GM12878 (cell line): ENCODE measurements around the gene MYLK4. TPM values are rescaled to one million over a fixed set of nuclear protein-coding genes. Genes with fewer than 3 reads are reported as not detected.

Source experiments
- ATAC-seq: fragments of 200-7000 bp; cut with Tn5 transposase; 3 replicates; pipeline ENCODE4 v1.9.1; 2020; ENCODE audit warnings: mild to moderate bottlenecking, moderate library complexity
- BruUV-seq: library from RNA; stranded (reverse); fragments of 400-500 nt; replicated peaks from 2 replicates; lab custom pipeline; 2021; lab: Mats Ljungman, UMichigan
- CTCF ChIA-PET: fragments of 300-600 bp; sonication (Branson Sonifier 250); formaldehyde crosslinking; extraction: SDS; loops from one replicate; lab custom pipeline; 2021; ENCODE audit warnings: inconsistent platforms; lab: Yijun Ruan, JAX
- POLR2A ChIA-PET: fragments of 350-600 bp; formaldehyde crosslinking; extraction: SDS; loops from one replicate; lab custom pipeline; 2021; ENCODE audit warnings: inconsistent platforms; lab: Charles Lee
- RAD21 ChIA-PET: fragments of 300-600 bp; sonication (Branson Sonifier 250); formaldehyde crosslinking; loops from one replicate; lab custom pipeline; 2023; ENCODE audit warnings: antibody characterized with exemption; ENCODE audit not compliant: unreplicated experiment; lab: Charles Lee
- SMC1A ChIA-PET: fragments of 300-600 bp; sonication (Branson Sonifier 250); formaldehyde crosslinking; loops from one replicate; lab custom pipeline; 2023; ENCODE audit not compliant: unreplicated experiment, uncharacterized antibody; lab: Charles Lee
- DNase-seq: peaks from one replicate; pipeline ENCODE4 v3.0.0-alpha.2; 2011; ENCODE audit warnings: low read depth, low spot score
- FAIRE-seq: peaks from 3 replicates; lab custom pipeline; 2011; peaks lifted over from hg19 to GRCh38; lab: Jason Lieb, UNC
- H2AFZ ChIP-seq: 2 replicates; pipeline ENCODE4 v1.6.0; 2011; ENCODE audit warnings: low read depth, low read length, control low read depth; ENCODE audit not compliant: control insufficient read depth
- H3K27ac ChIP-seq: 2 replicates; pipeline ENCODE4 v1.5.1; 2011; ENCODE audit warnings: control low read depth; ENCODE audit not compliant: control insufficient read depth, insufficient read depth
- H3K27me3 ChIP-seq, 2 experiments: replicated peaks in 1 of 2; 2 replicates each; pipeline versions ENCODE4 v1.6.0 to v1.6.1; 2011; ENCODE audit warnings: low read length in 1 of 2; ENCODE audit not compliant: control insufficient read depth in 2 of 2, insufficient read depth in 2 of 2
- H3K36me3 ChIP-seq, 2 experiments: 2 replicates each; pipeline ENCODE4 v1.5.1; 2011; ENCODE audit warnings: low read length in 1 of 2; ENCODE audit not compliant: control insufficient read depth in 2 of 2, insufficient read depth in 2 of 2
- H3K4me1 ChIP-seq: 2 replicates; pipeline ENCODE4 v1.6.1; 2011; ENCODE audit warnings: mild to moderate bottlenecking, low read length, moderate library complexity, mixed read lengths; ENCODE audit not compliant: control insufficient read depth, insufficient read depth
- H3K4me2 ChIP-seq: 2 replicates; pipeline ENCODE4 v1.6.0; 2011; ENCODE audit warnings: control low read depth; ENCODE audit not compliant: control insufficient read depth, insufficient read depth
- H3K4me3 ChIP-seq: fragments of 200-600 bp; sonication (generic); 2 replicates; pipeline ENCODE4 v1.5.1; 2016
- H3K79me2 ChIP-seq: 2 replicates; pipeline ENCODE4 v1.6.0; 2011; ENCODE audit warnings: low read length; ENCODE audit not compliant: control insufficient read depth, insufficient read depth
- H3K9ac ChIP-seq: 2 replicates; pipeline ENCODE4 v1.8.0; 2011; ENCODE audit warnings: low read length, control low read depth, mixed read lengths; ENCODE audit not compliant: control insufficient read depth, insufficient read depth
- H3K9me3 ChIP-seq: replicated peaks from 3 replicates; pipeline ENCODE4 v1.5.1; 2011; ENCODE audit warnings: mild to moderate bottlenecking, low read length; ENCODE audit not compliant: control insufficient read depth, insufficient read depth
- H4K20me1 ChIP-seq: 2 replicates; pipeline ENCODE4 v1.6.0; 2011; ENCODE audit not compliant: control insufficient read depth, insufficient read depth
- MTA2 ChIP-seq: fragments of 450-650 bp; IDR thresholded peaks from 2 replicates; pipeline ENCODE4 v1.6.1; 2016; ENCODE audit warnings: low read depth, mild to moderate bottlenecking, moderate library complexity
- MYB ChIP-seq: fragments of 150-350 bp; IDR thresholded peaks from 2 replicates; pipeline ENCODE4 v1.6.1; 2014; ENCODE audit warnings: mild to moderate bottlenecking, low read depth, low read length, borderline replicate concordance
- SMC3 ChIP-seq: IDR thresholded peaks from 2 replicates; pipeline ENCODE4 v1.6.1; 2011; ENCODE audit warnings: low read length, improper control_type of control experiment, borderline replicate concordance
- TCF3 ChIP-seq: IDR thresholded peaks from 2 replicates; pipeline ENCODE4 v1.6.1; 2012; ENCODE audit warnings: low read depth, mild to moderate bottlenecking, low read length, borderline replicate concordance; ENCODE audit not compliant: insufficient read depth
- WGBS: methylation state at CpG from one replicate; pipeline ENCODE4 v1.1.6; 2016; ENCODE audit warnings: low lambda C conversion rate; ENCODE audit not compliant: insufficient replicate concordance, insufficient coverage; ENCODE audit errors: missing lambda C conversion rate; 5-methylcytosine and 5-hydroxymethylcytosine counted together
- in situ Hi-C: fragments of 300-500 bp; cut with MboI; formaldehyde crosslinking; loops from 9 replicates; pipeline ENCODE4 v1.14.3; 2018; ENCODE audit warnings: mixed read lengths
- intact Hi-C: fragments of 100-400 bp; cut with micrococcal nuclease; formaldehyde crosslinking; loops from one replicate; pipeline ENCODE4 v1.14.2; 2022; ENCODE audit not compliant: unreplicated experiment
- polyA plus RNA-seq, 11 experiments: library from polyadenylated mRNA; depleted of rRNA in 4 of 11; unstranded in 6 of 11; stranded (reverse) in 5 of 11; fragments of >200 nt; fragmentation: Nextera tagmentation in 4 of 11; fragmentation: Illumina TruSeq in 1 of 11; extraction: Ambion mirVana in 4 of 11; extraction: Trizol in 1 of 11; gene quantifications; 1 replicate in 1 of 11; 2 replicates in 10 of 11; pipeline versions ENCODE4 v1.2.1 to v1.2.3, GENCODE V29; 2011 to 2016; ENCODE audit warnings: inconsistent platforms in 2 of 11, missing spikeins in 2 of 11, low read depth in 1 of 11
- total RNA-seq, 4 experiments: library from RNA; depleted of rRNA in 3 of 4; stranded (reverse); fragments of >200 nt in 3 of 4; fragmentation: Illumina TruSeq in 1 of 4; extraction: Trizol in 1 of 4; gene quantifications; 2 replicates each; pipeline versions ENCODE4 v1.2.1 to v1.2.3, GENCODE V29; 2013 to 2021
- TF ChIP-seq, protein P1 (sequence below): fragments of 450-650 bp; IDR thresholded peaks from 2 replicates; pipeline ENCODE4 v1.6.1; 2016; ENCODE audit warnings: mild to moderate bottlenecking
- TF ChIP-seq, protein P2 (sequence below): IDR thresholded peaks from 2 replicates; pipeline ENCODE4 v1.6.1; 2011; ENCODE audit warnings: low read depth, low read length, improper control_type of control experiment, borderline replicate concordance

MYLK4 gene
- total and polyA plus RNA-seq, 10 of the 15 experiments (the other 5 are each of a cell fraction or from before 2014, with no cell fraction given), result under 0.01 to 0.09 (median 0.05) TPM; not detected in 1

- DNase-seq (no peak), ATAC-seq (no peak), FAIRE-seq (no peak)
- H3K4me2 ChIP-seq, result no peak overlapping the region
- ChIA-PET POLR2A (no interaction called here), RAD21 (no interaction called here), SMC1A (interaction anchor here (4.6 kb wide), 1 partner anchor 136 kb away, joined by 41 read pairs; no protein-coding TSS in a partner anchor), CTCF (interaction anchor here (1.9 kb wide), 1 partner anchor 51 kb away, joined by 4 read pairs; no protein-coding TSS in a partner anchor)
- H3K27me3 ChIP-seq, result no peaks in the 10 kb centered on the region
- intact Hi-C loops, result no loop called here
- no peaks in the 10 kb centered on the region for H3K36me3 ChIP-seq
- no peak overlapping the region for H3K27ac ChIP-seq
- TF ChIP-seq TCF3, result no peak
- no peak for TF ChIP-seq MYB
- TF ChIP-seq, protein P1, sequence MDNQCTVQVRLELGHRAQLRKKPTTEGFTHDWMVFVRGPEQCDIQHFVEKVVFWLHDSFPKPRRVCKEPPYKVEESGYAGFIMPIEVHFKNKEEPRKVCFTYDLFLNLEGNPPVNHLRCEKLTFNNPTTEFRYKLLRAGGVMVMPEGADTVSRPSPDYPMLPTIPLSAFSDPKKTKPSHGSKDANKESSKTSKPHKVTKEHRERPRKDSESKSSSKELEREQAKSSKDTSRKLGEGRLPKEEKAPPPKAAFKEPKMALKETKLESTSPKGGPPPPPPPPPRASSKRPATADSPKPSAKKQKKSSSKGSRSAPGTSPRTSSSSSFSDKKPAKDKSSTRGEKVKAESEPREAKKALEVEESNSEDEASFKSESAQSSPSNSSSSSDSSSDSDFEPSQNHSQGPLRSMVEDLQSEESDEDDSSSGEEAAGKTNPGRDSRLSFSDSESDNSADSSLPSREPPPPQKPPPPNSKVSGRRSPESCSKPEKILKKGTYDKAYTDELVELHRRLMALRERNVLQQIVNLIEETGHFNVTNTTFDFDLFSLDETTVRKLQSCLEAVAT, result no peak
- no peak for TF ChIP-seq SMC3
- no peak for TF ChIP-seq MTA2
- TF ChIP-seq, protein P2, sequence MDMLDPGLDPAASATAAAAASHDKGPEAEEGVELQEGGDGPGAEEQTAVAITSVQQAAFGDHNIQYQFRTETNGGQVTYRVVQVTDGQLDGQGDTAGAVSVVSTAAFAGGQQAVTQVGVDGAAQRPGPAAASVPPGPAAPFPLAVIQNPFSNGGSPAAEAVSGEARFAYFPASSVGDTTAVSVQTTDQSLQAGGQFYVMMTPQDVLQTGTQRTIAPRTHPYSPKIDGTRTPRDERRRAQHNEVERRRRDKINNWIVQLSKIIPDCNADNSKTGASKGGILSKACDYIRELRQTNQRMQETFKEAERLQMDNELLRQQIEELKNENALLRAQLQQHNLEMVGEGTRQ, result no peak
- H2AFZ ChIP-seq, result no peak overlapping the region
- H3K9ac ChIP-seq, result no peak overlapping the region
- no peak overlapping the region for H3K4me3 ChIP-seq
- no peaks in the 10 kb centered on the region; the same call in 1 of the 2 replicates for H4K20me1 ChIP-seq
- in situ Hi-C loops, result no loop called here
- H3K4me1 ChIP-seq, result peaks cover 7% of the 10 kb centered on the region
- WGBS, result 28% methylated on average over 2 of the region's 2 CpGs
- BruUV-seq, result no TSS peak
- no peaks in the 10 kb centered on the region for H3K79me2 ChIP-seq
- H3K9me3 ChIP-seq, result no peaks in the 10 kb centered on the region
Measured at GRCh38 chr6:2795162-2795561, 44.4 kb upstream of the MYLK4 start.
